Pancreas (tissue), 10 donors: Measurements from ENCODE around the gene AP4S1. TPM values are rescaled to one million over a fixed set of nuclear protein-coding genes. Genes with fewer than 3 reads are reported as not detected.

ENCODE experiments used
- ATAC-seq, 4 donors: fragments of 200-7000 bp; cut with Tn5 transposase; one replicate each; pipeline versions ENCODE4 v1.8.0 to v1.9.1; 2020; ENCODE audit warnings: mild to moderate bottlenecking in 4 of 4, moderate library complexity in 4 of 4
- DNase-seq, 6 donors: peaks; one replicate each; pipeline ENCODE4 v3.0.0-alpha.2; 2020
- FAIRE-seq: peaks from 2 replicates; lab custom pipeline; 2012; peaks lifted over from hg19 to GRCh38; lab: Jason Lieb, UNC
- H3K27ac ChIP-seq, 4 donors: fragments of 200-600 bp; sonication (generic); 1 replicate in 3 of 4; 2 replicates in 1 of 4; pipeline versions ENCODE4 v1.5.0 to v1.8.0; 2020
- H3K27me3 ChIP-seq, 4 donors: fragments of 200-600 bp; one replicate each; pipeline ENCODE4 v1.8.0; 2021
- H3K36me3 ChIP-seq, 3 donors: fragments of 200-600 bp; sonication (generic) in 1 of 3; one replicate each; pipeline versions ENCODE4 v1.5.0 to v1.8.0; 2020 to 2021
- H3K4me1 ChIP-seq, 3 donors: fragments of 200-600 bp; one replicate each; pipeline ENCODE4 v1.8.0; 2021
- H3K4me3 ChIP-seq, 4 donors: fragments of 200-600 bp; sonication (generic) in 2 of 4; one replicate each; pipeline versions ENCODE4 v1.5.0 to v1.8.0; 2020 to 2021
- H3K9me3 ChIP-seq, 4 donors: fragments of 200-600 bp; one replicate each; pipeline ENCODE4 v1.8.0; 2021
- CTCF ChIP-seq, 4 donors: fragments of 200-600 bp; sonication (generic) in 3 of 4; IDR thresholded peaks; one replicate each; pipeline versions ENCODE4 v1.5.0 to v1.8.0; 2021; ENCODE audit warnings: antibody characterized with exemption in 4 of 4
- WGBS, 2 donors: extraction: QIAGEN DNeasy Blood & Tissue Kit; methylation state at CpG; one replicate each; pipeline ENCODE4 v1.1.7; 2013; 5-methylcytosine and 5-hydroxymethylcytosine counted together
- intact Hi-C, 3 donors: fragments of 100-400 bp; cut with DNase I; formaldehyde crosslinking; loops; one replicate each; pipeline versions ENCODE4 v1.11.1 to v1.14.2; 2022
- polyA plus RNA-seq, 2 donors: library from polyadenylated mRNA; stranded (reverse); fragments of 200-250 nt; gene quantifications; one replicate each; pipeline ENCODE4 v1.2.3, GENCODE V29; 2013
- total RNA-seq, 6 donors: library from RNA; stranded (reverse); fragmentation: NEBNext Ultra II Directional in 4 of 6; extraction: Animal tissue kit (Norgen Biotek cat#: 25700) in 4 of 6; gene quantifications; one replicate each; pipeline versions ENCODE4 v1.2.1 to v1.2.4, GENCODE V29; 2021 to 2023
- donor health status: healthy with polysubstance abuse.
- donor health status: DM: no; HTN: no; CAD: no; lungs with moderate emphysema.
- donor health status: DM: no; HTN: no; CAD: no.
- donor health status: control.
- donor health status: control.
- donor health status: Bipolar disorder and iron deficiency.
- donor health status: DM: yes; HTN: yes; CAD: no.
- donor health status: DM: no; HTN: no; CAD: no.
- donor health status: DM: no; HTN: no; CAD: no.
- donor health status: DM: yes; HTN: yes; CAD: no.

AP4S1 gene
- total and polyA plus RNA-seq, 8 donors = 2.8 to 5.6 (median 4.4) TPM

- no peaks in the 10 kb centered on the region for H3K9me3 ChIP-seq
- no peaks in the 10 kb centered on the region for H3K27me3 ChIP-seq
- H3K4me3 ChIP-seq = peak overlapping the region; percentile 63 to 94 (median 86)
- peaks cover 3 to 18% (median 17%) of the 10 kb centered on the region in 3 donors for H3K4me1 ChIP-seq
- TF ChIP-seq CTCF (IDR thresholded peaks at IDR 0.05) = no peak
- DNase-seq (peak; percentile 93 to 98 (median 96)), ATAC-seq (peak; percentile 95 to 98 (median 96)), FAIRE-seq (no peak)
- H3K27ac ChIP-seq = peak overlapping the region; percentile 83 to 98 (median 96)
- 0% methylated on average over 48 of the region's 48 CpGs for WGBS, 2 donors
- H3K36me3 ChIP-seq = no peaks in the 10 kb centered on the region
- intact Hi-C loops = no loop called here
These were observed 1.2 kb downstream of the AP4S1 start for GRCh38 chr14:31026450-31027235.

GRCh38 chr14:31027847-31028246 lies 2.4 kb downstream of the AP4S1 start:
- peak overlapping the region in 1 of 4 donors; percentile 94 for H3K4me3 ChIP-seq
- DNase-seq (no peak), FAIRE-seq (no peak), ATAC-seq (no peak)
- peak overlapping the region in 3 of 4 donors; percentile 83 to 98 (median 97) for H3K27ac ChIP-seq
- intact Hi-C loops = no loop called here
- H3K9me3 ChIP-seq = no peaks in the 10 kb centered on the region
- no peak for TF ChIP-seq CTCF (IDR thresholded peaks at IDR 0.05)
- peaks cover 3 to 25% (median 18%) of the 10 kb centered on the region in 3 donors for H3K4me1 ChIP-seq
- no peaks in the 10 kb centered on the region for H3K36me3 ChIP-seq
- no peaks in the 10 kb centered on the region for H3K27me3 ChIP-seq
- 95 to 100% methylated on average over 1 of the region's 1 CpG for WGBS, 2 donors

- WGBS, 2 donors = 87 to 90% methylated on average over 3 of the region's 3 CpGs
- peaks cover 0 to 27% (median 13%) of the 10 kb centered on the region in 3 donors for H3K4me1 ChIP-seq
- TF ChIP-seq CTCF (IDR thresholded peaks at IDR 0.05) = no peak
- no peaks in the 10 kb centered on the region for H3K27me3 ChIP-seq
- no peaks in the 10 kb centered on the region for H3K36me3 ChIP-seq
- ATAC-seq (no peak), DNase-seq (no peak), FAIRE-seq (no peak)
- H3K27ac ChIP-seq = no peak overlapping the region
- no peak overlapping the region for H3K4me3 ChIP-seq
- no peaks in the 10 kb centered on the region for H3K9me3 ChIP-seq
- intact Hi-C loops = no loop called here
These were observed 3.8 kb downstream of the AP4S1 start for GRCh38 chr14:31029016-31029970.

GRCh38 chr14:31030469-31030868 lies 5.0 kb downstream of the AP4S1 start:
- H3K27ac ChIP-seq = no peak overlapping the region
- H3K4me1 ChIP-seq = peaks cover 0 to 27% (median 13%) of the 10 kb centered on the region in 3 donors
- no peaks in the 10 kb centered on the region for H3K36me3 ChIP-seq
- intact Hi-C loops = no loop called here
- H3K9me3 ChIP-seq = no peaks in the 10 kb centered on the region
- no peak for TF ChIP-seq CTCF (IDR thresholded peaks at IDR 0.05)
- FAIRE-seq (no peak), ATAC-seq (no peak), DNase-seq (no peak)
- WGBS, 2 donors = 83 to 88% methylated on average over 5 of the region's 5 CpGs
- no peak overlapping the region for H3K4me3 ChIP-seq
- H3K27me3 ChIP-seq = no peaks in the 10 kb centered on the region
